A549 treated with Mapracorat at 1 μM for 4 hours (cell line): ENCODE measurements around the gene MEI1. TPM values are rescaled to one million over a fixed set of nuclear protein-coding genes. Genes with fewer than 3 reads are reported as not detected.

Experiments used
- total RNA-seq: library from RNA; stranded (reverse); fragments of 200-300 nt; extraction: Qiagen RNA extraction; gene quantifications from 5 replicates; pipeline ENCODE4 v1.2.3, GENCODE V29; 2022

MEI1 gene, protein sequence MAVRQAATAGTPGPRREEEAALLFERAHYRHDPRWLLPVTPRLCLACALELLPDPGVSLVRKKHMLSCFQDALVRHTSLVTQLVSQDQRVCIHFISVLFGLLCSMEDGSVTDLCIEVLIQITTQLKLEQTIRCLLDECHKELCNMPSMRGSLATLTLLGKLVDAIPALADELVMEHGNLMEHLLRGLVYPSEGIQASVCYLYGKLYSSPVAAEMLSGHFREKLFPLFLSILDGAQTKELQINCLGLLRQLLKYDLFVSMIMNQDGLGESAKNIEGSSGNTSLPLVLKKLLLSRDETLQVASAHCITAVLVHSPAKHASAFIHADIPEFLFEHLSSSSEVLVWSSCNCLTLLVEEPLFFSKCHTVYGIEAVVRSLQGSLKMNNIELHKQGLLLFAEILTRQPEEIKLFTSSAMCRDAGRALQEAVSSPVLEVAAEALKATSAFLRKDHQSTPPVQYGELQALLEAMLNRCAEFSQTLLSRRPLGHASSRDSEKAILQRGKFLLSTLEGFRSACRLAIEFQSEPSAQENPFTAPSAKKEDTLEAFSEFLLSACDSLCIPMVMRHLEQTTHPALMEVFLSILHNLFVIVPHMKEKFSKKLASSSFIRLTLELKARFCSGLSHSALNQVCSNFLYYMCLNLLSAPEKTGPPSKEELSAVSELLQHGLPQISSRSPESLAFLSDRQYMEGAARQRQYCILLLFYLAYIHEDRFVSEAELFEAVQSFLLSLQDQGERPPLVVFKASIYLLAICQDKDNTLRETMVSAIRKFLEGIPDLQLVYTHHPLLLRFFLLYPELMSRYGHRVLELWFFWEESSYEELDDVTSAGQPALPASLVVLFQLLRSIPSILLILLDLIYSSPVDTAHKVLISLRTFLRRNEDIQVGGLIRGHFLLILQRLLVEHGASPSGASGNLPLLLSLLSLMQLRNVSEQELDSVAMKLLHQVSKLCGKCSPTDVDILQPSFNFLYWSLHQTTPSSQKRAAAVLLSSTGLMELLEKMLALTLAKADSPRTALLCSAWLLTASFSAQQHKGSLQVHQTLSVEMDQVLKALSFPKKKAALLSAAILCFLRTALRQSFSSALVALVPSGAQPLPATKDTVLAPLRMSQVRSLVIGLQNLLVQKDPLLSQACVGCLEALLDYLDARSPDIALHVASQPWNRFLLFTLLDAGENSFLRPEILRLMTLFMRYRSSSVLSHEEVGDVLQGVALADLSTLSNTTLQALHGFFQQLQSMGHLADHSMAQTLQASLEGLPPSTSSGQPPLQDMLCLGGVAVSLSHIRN
- not detected in 5 replicates for total RNA-seq

DNA sequence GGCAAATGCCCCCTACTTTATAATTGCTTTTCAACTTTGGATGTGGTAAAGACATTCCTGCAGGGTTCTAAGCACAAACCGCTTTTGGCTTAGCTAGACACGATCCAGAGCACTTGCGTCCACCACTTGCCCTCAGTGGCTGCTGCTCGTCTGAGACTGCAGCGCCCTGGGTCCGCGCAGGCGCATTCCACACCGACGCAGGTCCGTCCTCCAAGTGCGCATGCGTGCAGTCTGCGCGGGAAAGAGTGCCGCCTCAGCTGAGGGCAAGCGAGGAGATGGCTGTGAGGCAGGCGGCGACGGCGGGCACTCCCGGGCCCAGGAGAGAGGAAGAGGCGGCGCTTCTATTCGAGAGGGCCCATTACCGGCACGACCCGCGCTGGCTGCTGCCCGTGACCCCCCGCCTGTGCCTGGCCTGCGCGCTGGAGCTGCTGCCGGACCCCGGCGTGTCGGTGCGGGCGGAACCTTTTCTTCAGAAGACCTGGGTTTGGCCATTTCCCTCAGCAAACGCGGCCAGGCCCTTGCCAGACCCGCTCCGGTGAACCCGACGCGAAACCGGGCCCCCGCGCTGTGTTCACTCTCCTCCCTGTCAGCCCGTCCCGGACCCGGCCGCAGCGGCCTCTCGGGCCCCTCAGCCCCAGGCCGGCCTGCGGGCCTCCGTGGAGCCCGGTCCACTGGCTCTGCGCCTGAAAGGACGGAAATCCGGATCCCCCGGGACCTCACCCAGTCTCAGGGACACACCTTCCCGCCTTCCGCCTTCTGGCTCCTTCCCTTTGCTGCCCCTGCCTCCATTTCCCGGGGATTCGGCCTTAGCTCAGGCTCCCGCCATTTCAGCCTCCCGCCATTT, at the start of gene MEI1:
MEI1 (plus strand) TSS at position 240 of the 844 bp plus-strand sequence; CDS start at position 276, 36 bp downstream.

DNA sequence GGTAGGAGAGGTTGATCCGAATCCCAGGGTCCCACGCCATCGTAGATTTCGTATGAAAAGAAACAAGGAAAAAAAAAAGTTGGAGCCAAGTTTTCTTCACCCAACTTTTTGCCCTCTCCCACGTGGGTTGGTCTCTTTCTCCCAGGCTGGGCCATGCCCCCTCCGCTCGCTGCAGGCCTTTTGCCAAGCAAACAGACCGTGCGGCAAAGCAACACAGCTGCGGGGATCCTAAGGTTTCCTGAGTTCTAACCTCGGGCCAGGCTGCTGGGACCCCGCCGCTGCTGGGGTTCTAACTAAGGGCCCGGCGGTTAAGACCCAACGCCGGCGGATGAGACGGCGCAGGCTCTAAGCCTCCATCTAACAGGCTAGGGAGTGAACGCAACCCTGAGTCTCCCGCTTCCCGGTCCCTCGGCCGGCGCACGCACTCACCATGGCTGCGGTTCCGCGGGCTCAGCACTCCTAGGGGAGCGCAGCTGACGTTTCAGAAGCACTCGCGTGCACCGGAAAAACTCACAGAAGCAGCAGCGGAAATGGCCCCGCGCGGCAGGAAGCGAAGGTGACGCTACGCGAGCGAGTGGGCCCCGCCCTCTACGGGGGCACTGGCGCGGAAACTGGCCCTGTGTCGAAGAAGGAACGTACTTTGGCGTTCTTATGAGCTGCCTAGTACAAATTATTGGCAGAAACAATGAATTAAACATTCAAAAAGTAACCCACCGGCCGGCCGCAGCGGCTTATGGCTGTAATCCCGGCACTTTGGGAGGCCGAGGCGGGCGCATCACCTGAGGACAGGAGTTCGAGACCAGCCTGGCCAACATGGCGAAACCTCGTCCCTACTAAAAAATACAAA, 10.7 kb upstream of the MEI1 start, which contains the start of gene SNU13:
SNU13 (minus strand) TSS at position 503 of the 847 bp plus-strand sequence; CDS start at position 432, 71 bp downstream.

DNA sequence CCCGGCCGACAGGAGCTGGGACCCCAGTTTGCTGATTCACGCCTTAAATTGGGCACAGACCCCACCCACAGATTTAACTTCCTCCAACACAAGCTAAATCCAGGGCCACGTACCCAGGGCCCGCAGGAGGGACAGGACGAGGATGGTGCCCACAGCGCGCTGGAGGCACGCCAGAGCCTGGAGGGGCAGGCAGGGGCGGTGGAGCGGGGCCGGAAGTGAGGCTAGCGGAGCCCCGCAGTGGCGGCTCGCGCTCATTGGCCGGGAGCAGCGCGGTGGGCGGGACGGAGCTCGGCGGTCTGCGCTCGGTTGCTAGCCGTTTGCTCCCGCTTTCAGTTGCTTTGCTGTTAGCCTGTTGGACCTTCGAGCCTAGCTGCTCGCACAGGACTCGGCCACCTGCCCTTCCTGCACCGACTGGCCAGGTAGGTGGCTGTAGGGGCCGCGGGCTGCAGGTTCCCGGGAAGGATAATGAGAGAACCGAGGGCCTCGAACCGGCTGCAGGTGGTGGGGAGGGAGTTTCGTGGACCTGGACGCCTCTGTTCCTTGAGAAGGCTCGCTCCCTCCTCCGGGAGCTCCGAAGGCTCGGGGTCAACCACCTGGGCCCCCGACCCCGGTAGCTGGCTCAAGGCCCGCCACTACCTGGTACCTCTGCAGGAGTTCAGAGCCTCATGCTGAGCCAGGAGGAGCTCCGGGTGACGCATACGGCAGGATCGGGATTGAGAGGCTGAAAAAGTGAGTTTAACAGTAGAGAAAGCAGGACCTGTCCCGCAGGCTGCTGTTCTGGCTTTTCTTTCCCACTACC, 101.2 kb downstream of the MEI1 start, which contains the start of gene CCDC134:
CCDC134 (plus strand) TSS at position 332 of the 799 bp plus-strand sequence. CDS start 8,212 bp downstream, outside the sequence.

GRCh38 chr22:41832553-41833368, 133.5 kb downstream of the MEI1 start, which contains the start of gene SREBF2:
TSS of gene SREBF2 (plus strand) at chr22:41833105. CDS start at chr22:41833271, 166 bp downstream.

Other genes with a start within 250 kb of the MEI1 start
- 62.3 to 80.9 TPM (median 64.0 TPM) in 5 replicates for gene PHF5A, start 230.8 kb upstream of the MEI1 start, total RNA-seq
- 45.5 to 48.7 TPM (median 47.5 TPM) in 5 replicates for gene ACO2, start 230.4 kb upstream of the MEI1 start, total RNA-seq
- 25.7 to 45.6 TPM (median 38.2 TPM) in 5 replicates for gene POLR3H, start 155.0 kb upstream of the MEI1 start, total RNA-seq
- gene CSDC2, start 138.5 kb upstream of the MEI1 start, total RNA-seq = 2.0 to 2.9 TPM (median 2.4 TPM) in 5 replicates
- 25.2 to 32.2 TPM (median 29.1 TPM) in 5 replicates for gene PMM1, start 109.7 kb upstream of the MEI1 start, total RNA-seq
- gene DESI1, start 78.5 kb upstream of the MEI1 start, total RNA-seq = 14.5 to 17.1 TPM (median 15.3 TPM) in 5 replicates
- 286 to 333 TPM (median 297 TPM) in 5 replicates for gene XRCC6, start 78.2 kb upstream of the MEI1 start, total RNA-seq
- gene SNU13, start 10.6 kb upstream of the MEI1 start, total RNA-seq = 111 to 197 TPM (median 184 TPM) in 5 replicates
- 2.7 to 3.4 TPM (median 3.0 TPM) in 5 replicates for gene CCDC134, start 101.2 kb downstream of the MEI1 start, total RNA-seq
- 21.9 to 32.5 TPM (median 28.7 TPM) in 5 replicates for gene SREBF2, start 133.6 kb downstream of the MEI1 start, total RNA-seq
- 0.13 to 0.31 TPM (median 0.24 TPM) in 4 of 5 replicates, not detected in the other for gene SHISA8, start 215.6 kb downstream of the MEI1 start, total RNA-seq
- 0.17 to 0.34 TPM (median 0.20 TPM) in 5 replicates for gene TNFRSF13C, start 227.3 kb downstream of the MEI1 start, total RNA-seq
- 26.6 to 41.4 TPM (median 36.8 TPM) in 5 replicates for gene CENPM, start 247.6 kb downstream of the MEI1 start, total RNA-seq